Activated T-cell treated with anti-CD3 and anti-CD28 coated beads, Interleukin-2, amount 50 U/mL, for 4 hours (primary cell): ENCODE measurements around the gene ATRNL1. TPM values are rescaled to one million over a fixed set of nuclear protein-coding genes. Genes with fewer than 3 reads are reported as not detected.
"Not testable (repeated sequence)": the region's sequence is repeated elsewhere in the genome, so short reads cannot be mapped to it uniquely, and the experiment has no call there.

Experiments used
- ATAC-seq, 2 donors: fragments of 200-7000 bp; cut with Tn5 transposase; one replicate each; pipeline ENCODE4 v1.10.0; 2021
- DNase-seq: peaks from one replicate; pipeline ENCODE4 v3.0.0-alpha.2; 2020
- H3K27me3 Mint-ChIP-seq: one replicate; pipeline ENCODE4 v1.8.0; 2021; ENCODE audit warnings: low read depth, mixed read lengths
- H3K36me3 Mint-ChIP-seq: one replicate; pipeline ENCODE4 v1.8.0; 2022; ENCODE audit warnings: mixed read lengths; ENCODE audit not compliant: insufficient read depth
- H3K4me1 Mint-ChIP-seq: one replicate; pipeline ENCODE4 v1.8.0; 2021; ENCODE audit warnings: low read depth, mixed read lengths
- H3K4me3 Mint-ChIP-seq: one replicate; pipeline ENCODE4 v1.8.0; 2021; ENCODE audit warnings: mild to moderate bottlenecking, moderate library complexity, mixed read lengths
- H3K9me3 Mint-ChIP-seq: one replicate; pipeline ENCODE4 v1.8.0; 2021; ENCODE audit warnings: mixed read lengths
- total RNA-seq, 3 donors: library from RNA; stranded (reverse); gene quantifications; one replicate each; pipeline ENCODE4 v1.2.1, GENCODE V29; 2021

The ATRNL1 gene
- total RNA-seq, 3 donors from 2014 or later: 0.11 to 0.16 TPM; not detected in 1

DNA sequence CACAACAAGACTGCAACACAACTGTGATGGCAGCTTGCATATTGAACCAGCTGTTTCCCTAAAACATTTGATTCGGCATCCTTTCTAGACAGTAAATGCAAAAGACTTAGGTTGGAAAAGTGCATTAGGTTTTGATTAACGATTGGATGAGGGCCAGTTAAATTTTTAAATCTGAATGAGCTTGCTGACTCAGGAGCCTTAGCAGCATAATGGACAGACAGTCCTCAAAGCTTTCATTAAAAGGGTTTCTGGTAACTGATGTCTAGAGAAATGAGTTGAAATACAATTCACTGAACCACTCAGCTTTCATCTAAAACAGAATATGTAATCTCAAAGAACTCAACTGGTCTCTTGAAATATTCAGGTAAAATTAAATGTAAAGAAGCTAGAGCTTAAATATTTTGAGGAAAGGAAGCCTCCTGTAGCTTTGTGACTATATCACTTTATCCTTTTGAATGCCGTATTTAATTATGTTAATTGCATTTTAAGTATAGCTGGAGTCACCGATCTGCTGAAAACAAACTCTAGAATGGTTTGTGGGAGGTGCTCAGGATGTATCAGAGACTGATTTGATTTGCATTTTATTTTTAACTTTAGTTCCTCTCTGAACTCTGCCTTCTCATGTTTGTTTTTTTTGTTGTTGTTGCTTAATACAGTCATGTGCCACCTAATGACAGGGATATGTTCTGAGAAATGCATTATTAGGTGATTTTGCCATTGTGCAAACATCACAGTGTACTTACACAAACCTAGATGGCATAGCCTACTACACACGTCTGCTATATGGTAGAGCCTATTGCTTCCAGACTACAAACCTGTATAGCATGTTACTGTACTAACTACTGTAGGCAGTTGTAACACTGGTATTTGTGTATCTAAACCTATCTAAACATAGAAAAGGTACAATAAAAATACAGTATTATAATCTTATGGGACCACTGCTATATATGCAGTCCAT is 29.2 kb upstream of the ATRNL1 start:
- Mint-ChIP-seq H3K4me3 (no peak overlapping the region), H3K9me3 (no peaks in the 10 kb centered on the region), H3K27me3 (peaks cover 20% of the 10 kb centered on the region), H3K36me3 (no peaks in the 10 kb centered on the region), H3K4me1 (no peaks in the 10 kb centered on the region)
- no peak for ATAC-seq
- DNase-seq: no peak

DNA sequence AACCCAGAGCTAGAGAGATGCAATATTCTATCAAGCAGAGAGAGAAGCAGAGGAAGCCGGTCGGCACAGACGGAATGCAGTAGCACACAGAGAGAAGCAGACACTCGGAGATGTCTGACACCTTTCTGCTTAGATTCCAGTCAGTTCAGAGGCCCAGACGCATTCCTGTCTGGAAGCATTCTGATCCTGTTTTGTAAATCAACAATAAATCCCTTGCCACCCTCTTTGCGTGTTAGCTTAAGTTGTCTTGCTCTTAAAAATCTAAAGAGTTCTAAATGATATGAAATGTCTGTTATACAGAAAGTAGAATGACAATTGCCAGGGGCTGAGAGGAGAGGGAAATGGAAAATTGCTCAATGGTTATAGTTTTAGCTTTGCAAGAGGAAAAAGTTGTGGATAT is 27.4 kb upstream of the ATRNL1 start:
- Mint-ChIP-seq H3K36me3 (no peaks in the 10 kb centered on the region), H3K4me3 (no peak overlapping the region), H3K9me3 (no peaks in the 10 kb centered on the region), H3K27me3 (peaks cover 24% of the 10 kb centered on the region), H3K4me1 (no peaks in the 10 kb centered on the region)
- ATAC-seq (no peak), DNase-seq (no peak)

DNA sequence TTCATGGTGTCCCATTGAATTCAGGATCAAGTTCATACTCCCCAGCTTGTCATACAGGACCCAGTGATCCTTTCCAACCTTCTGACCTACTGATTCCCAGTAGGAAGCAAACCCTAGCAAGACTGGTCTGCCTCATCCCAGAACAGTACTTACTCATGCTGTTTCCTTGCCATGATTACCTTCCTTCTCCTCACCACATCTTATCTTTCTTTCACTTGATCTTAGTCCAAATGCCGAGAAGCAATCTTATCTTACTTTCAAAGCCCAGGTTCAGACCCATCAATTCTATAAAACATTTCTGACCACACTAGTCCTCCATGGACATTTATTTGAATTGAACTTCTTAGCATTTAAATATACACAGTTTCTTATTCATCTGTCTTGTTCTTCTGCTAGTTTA is 26.6 kb upstream of the ATRNL1 start:
- Mint-ChIP-seq H3K9me3 (no peaks in the 10 kb centered on the region), H3K27me3 (peaks cover 24% of the 10 kb centered on the region), H3K4me3 (no peak overlapping the region), H3K36me3 (no peaks in the 10 kb centered on the region), H3K4me1 (no peaks in the 10 kb centered on the region)
- DNase-seq (no peak), ATAC-seq (no peak)

DNA sequence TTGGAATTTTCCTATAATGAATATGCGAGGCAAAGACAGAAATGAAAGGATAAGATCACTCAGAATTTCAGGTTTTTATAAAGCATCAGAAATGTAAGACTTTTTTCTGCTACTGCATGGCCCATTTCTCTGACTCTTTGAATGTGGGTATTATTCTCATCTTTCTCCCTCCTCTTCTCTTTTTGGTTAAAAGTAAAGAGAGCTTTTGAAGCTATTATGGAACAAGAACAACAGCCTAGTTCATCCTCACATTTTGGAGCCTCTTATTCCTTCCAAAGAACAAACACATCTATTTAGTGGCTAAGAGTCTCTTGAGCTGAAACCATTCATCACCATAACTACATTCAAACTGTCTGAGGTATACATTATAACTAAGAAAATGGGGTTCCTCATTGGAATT is 19.4 kb upstream of the ATRNL1 start:
- Mint-ChIP-seq H3K36me3 (no peaks in the 10 kb centered on the region), H3K4me3 (no peak overlapping the region), H3K27me3 (peaks cover 13% of the 10 kb centered on the region), H3K4me1 (no peaks in the 10 kb centered on the region), H3K9me3 (peaks cover 3% of the 10 kb centered on the region)
- no peak for ATAC-seq
- no peak for DNase-seq

DNA sequence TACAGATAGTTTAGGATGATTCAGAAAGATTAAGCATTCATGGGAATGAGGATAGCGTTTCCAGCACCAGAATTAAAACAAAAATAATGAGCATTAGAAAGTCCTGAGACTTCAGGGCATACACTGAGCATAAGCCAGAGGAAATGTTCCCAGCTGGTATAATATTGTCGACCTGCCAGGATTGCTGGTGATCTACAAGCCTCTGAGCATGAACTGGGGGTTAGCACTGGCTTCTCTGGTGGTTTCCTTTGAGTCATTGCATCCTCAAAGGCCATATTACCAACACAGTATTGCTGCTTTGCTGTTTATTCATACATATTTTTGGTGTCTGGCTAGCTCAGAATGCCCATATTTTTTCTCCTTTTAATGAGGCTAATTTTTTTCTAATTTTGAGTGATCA is 10.7 kb upstream of the ATRNL1 start:
- Mint-ChIP-seq H3K36me3 (no peaks in the 10 kb centered on the region), H3K9me3 (peaks cover 11% of the 10 kb centered on the region), H3K4me1 (no peaks in the 10 kb centered on the region), H3K4me3 (no peak overlapping the region), H3K27me3 (peaks cover 6% of the 10 kb centered on the region)
- DNase-seq (no peak), ATAC-seq (no peak)

DNA sequence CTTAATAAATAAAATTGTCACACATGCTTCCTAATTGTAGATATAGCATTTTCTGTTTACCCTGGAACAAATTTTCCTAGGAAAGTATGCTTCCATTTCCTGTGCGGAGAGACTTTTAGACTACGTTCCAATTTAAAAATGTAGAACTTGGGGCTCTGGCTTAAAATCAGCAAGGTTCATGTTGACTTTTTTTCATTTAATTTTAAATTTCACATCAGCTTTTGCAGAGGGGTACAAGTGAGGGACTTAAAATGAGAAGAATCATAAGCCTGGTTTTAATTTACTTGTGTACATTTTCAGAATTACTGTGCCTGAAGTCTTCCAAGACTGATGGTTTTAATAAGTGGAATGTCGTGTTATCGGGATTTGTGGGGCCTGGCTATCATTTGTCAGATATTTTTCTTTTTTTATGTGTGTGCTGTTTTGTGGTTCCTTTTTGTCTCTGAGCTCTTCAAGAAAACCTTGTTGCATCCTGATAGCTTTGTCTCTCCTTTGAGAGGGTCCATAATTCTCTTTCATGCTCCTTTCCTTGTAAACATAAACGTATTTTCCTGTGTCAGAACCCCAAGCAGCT is 8.8 kb upstream of the ATRNL1 start:
- ATAC-seq: no peak
- DNase-seq: no peak
- H3K27me3 Mint-ChIP-seq: peaks cover 13% of the 10 kb centered on the region
- H3K4me1 Mint-ChIP-seq: no peaks in the 10 kb centered on the region
- H3K36me3 Mint-ChIP-seq: no peaks in the 10 kb centered on the region
- H3K9me3 Mint-ChIP-seq: peaks cover 8% of the 10 kb centered on the region
- H3K4me3 Mint-ChIP-seq: no peak overlapping the region

DNA sequence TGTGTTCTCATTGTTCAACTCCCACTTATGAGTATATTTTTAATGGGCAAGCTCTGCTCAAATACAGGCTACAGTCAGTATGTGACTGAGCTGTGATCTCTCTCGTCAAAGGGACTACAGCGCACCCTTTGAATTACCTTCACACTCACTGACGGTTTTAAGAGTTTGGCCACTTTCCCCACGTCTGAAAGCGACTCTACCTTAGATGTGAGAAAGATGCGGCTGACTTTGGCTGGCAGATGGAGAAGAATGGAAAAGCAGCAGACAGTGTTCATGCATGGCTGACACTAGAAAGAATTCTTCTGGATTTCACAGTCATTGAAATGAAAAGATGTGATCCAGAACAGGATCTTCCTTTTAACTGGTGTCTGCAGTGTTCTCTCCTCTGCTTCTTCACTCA is 2.0 kb upstream of the ATRNL1 start:
- peaks cover 3% of the 10 kb centered on the region for H3K9me3 Mint-ChIP-seq
- no peak for ATAC-seq
- no peak overlapping the region for H3K4me3 Mint-ChIP-seq
- peaks cover 13% of the 10 kb centered on the region for H3K4me1 Mint-ChIP-seq
- no peak for DNase-seq
- no peaks in the 10 kb centered on the region for H3K36me3 Mint-ChIP-seq
- H3K27me3 Mint-ChIP-seq: peaks cover 48% of the 10 kb centered on the region

DNA sequence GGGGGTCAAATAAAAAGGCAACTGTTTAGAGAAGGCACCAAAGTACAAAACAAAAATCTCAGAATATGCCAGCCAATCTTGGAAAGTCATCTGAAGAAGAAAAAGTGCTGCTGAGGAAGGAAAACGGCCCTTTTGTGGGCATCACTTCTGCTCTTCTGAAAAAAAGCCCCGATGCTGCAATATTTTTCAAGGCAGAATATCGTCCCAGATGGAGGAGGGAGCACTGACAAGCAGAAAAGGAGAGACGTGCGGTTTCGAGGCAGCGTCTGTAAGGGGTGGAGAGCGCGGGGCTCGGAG is 959 bp upstream of the ATRNL1 start:
- peak in 1 of 2 donors; percentile 18 for ATAC-seq
- peaks cover 53% of the 10 kb centered on the region for H3K27me3 Mint-ChIP-seq

DNA sequence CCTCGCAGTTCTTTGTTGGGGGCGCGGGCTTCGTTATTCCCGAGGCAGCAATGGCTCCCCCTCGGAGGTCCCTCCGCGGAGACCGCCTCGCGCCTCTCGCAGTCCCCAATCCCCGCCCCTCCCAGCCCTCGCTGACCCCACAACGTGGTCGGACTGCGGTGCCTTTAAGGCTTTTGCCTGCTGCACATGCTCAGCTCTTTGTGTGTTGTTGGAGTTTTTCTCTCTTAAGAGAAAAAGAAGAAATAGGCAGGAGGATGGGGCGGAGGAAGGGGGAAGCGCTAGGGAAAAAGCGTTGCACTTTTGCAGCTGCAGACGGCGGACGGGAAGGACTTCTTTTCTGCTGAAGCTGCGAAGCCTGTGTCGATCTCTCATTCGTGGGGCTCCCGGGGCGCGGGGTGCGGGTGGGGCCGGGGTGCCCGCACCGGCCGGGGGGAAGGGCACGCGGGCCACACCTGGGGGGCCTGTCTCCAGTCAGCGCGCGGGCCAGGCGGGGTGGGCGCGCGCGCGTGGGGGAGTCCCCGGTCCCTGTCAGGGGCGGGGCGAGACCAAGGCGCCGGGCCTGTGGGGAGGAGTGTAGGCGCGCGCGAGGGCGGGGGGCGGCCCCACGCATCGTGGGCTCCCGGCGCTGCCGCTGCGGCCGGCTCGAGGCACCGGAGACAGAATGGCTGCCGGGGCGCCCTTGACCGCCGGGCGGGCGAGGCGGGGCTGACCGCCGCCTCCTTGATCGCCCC is 445 bp upstream of the ATRNL1 start:
- Mint-ChIP-seq H3K27me3 (peaks cover 54% of the 10 kb centered on the region), H3K36me3 (no peaks in the 10 kb centered on the region), H3K4me1 (peaks cover 13% of the 10 kb centered on the region), H3K9me3 (no peaks in the 10 kb centered on the region), H3K4me3 (peak overlapping the region; percentile 68)
- peak; percentile 69 for ATAC-seq
- no peak for DNase-seq

More for the DNA sequence above, 959 bp upstream of the ATRNL1 start:
- H3K36me3 Mint-ChIP-seq: no peaks in the 10 kb centered on the region
- peaks cover 3% of the 10 kb centered on the region for H3K9me3 Mint-ChIP-seq
- no peak for DNase-seq
- H3K4me3 Mint-ChIP-seq: peak overlapping the region; percentile 68
- peaks cover 13% of the 10 kb centered on the region for H3K4me1 Mint-ChIP-seq

DNA sequence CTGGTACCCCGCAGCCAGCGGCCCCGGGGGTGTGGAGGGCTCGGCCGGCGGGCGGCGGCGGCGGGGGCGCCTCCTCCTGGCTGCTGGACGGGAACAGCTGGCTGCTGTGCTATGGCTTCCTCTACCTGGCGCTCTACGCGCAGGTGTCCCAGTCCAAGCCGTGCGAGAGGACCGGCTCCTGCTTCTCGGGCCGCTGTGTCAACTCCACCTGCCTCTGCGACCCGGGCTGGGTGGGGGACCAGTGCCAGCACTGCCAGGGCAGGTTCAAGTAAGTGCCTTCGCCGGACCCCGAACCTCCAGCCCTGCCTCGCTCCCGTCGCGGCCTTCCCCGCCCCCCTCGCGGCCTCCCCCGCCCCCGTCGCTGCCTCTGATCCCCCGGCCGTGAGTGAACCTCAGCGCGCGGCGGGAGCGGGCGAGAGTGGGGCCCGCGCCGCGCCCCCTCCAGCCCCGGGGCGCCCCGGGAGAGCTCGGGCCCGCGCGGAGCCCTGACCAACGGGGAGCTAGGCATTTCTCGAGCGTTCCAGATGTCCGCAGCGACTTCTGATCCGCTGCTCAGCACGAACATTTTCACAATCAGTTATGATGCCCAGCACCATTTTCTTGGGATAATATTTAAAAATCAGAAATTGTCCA is 727 bp downstream of the ATRNL1 start:
- no peak for DNase-seq
- Mint-ChIP-seq H3K9me3 (no peaks in the 10 kb centered on the region), H3K4me3 (peak overlapping the region; percentile 63), H3K27me3 (peaks cover 51% of the 10 kb centered on the region), H3K36me3 (no peaks in the 10 kb centered on the region), H3K4me1 (peaks cover 13% of the 10 kb centered on the region)
- ATAC-seq: peak; percentile 41 to 56

DNA sequence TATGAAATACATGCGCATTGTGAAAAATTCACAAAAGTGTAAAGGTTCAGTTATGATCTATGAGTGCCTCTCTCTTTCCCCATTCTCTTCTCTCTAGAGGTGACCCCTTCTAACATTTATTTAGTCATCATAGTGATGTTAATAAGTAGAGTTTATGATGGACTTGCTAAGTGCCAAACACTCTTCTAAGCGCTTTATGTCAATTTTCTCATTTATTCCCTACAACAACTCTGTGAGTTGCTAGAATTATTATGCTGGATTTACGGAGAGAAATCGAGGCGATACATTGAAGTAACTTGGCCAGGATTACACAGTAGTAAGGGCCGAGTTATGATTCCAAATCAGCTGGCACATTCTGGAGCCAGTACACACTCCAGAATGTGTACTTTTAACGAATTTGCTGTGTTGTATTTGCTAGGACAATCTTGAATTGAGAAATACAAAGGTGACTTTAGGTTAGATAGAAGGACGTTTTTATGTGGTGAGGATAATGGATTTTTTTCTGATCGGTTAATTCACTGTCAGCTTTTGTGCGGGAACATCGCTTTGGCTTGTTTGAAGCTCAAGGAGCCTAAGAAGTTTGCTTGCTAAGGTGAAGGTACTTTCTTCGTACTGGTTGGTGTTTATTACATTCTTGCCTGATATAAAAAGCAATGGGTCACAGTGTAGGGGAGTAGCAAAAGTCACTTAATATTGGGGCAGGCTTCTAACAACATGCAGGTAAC is 1.4 kb downstream of the ATRNL1 start:
- no peak for ATAC-seq
- peaks cover 45% of the 10 kb centered on the region for H3K27me3 Mint-ChIP-seq
- peak overlapping the region; percentile 63 for H3K4me3 Mint-ChIP-seq
- H3K9me3 Mint-ChIP-seq: no peaks in the 10 kb centered on the region
- no peak for DNase-seq
- no peaks in the 10 kb centered on the region for H3K36me3 Mint-ChIP-seq
- H3K4me1 Mint-ChIP-seq: peaks cover 13% of the 10 kb centered on the region

DNA sequence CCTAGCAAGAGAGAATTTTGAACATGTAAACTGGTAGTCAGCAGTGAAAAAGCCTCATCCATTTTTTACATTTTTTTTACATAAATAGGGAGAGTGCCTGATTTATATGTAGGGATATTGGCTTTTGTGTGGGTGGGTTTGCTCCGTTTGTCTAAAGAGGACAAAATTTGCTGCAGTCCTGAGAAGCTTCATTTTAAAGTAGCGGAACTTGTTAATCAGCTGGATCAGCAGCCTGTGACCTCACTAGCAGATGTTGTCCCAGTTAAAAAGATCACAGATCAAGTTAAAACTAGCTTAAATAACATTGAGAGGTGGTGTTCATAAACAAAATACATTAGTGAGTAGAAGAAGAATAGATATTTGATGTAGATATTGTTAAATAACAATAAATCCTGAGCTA is 2.6 kb downstream of the ATRNL1 start:
- no peak for DNase-seq
- no peak for ATAC-seq
- Mint-ChIP-seq H3K4me1 (peaks cover 13% of the 10 kb centered on the region), H3K9me3 (no peaks in the 10 kb centered on the region), H3K36me3 (no peaks in the 10 kb centered on the region), H3K27me3 (peaks cover 46% of the 10 kb centered on the region), H3K4me3 (no peak overlapping the region)

DNA sequence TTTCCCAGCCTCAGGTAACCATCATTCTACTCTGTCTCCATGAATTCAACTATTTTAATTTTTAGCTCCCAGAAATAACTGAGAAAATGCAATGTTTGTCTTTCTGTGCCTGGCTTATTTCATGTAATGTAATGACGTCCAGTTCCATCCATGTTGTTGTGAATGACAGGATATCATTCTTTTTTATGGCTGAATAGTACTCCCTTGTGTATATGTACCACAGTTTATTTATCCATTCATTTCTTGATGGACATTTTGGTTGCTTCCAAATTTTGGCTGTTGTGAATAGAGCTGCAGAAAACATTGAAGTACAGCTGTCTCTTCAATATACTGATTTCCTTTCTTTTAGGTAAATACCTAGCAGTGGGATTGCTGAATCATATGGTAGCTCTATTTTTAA is 10.5 kb downstream of the ATRNL1 start:
- Mint-ChIP-seq H3K9me3 (peaks cover 11% of the 10 kb centered on the region), H3K36me3 (no peaks in the 10 kb centered on the region), H3K27me3 (peaks cover 11% of the 10 kb centered on the region), H3K4me3 (no peak overlapping the region), H3K4me1 (no peaks in the 10 kb centered on the region)
- ATAC-seq (no peak), DNase-seq (no peak)

DNA sequence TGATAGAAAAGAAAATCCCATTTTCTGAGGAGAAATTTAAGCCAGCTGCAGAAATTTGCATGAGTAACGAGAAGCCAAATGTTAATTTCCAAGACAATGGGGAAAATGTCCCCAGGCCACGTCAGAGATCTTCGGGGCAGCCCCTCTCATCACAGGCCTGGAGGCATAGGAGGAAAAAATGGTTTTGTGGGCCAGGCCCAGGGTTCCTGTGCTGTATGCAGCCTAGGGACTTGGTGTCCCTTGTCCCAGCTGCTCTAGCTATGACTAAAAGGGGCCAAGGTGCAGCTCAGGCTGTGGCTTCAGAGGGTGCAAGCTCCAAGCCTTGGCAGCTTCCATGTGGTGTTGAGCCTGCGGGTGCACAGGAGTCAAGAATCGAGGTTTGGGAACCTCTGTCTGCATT is 12.2 kb downstream of the ATRNL1 start:
- H3K4me1 Mint-ChIP-seq, H3K27me3 Mint-ChIP-seq, H3K36me3 Mint-ChIP-seq, DNase-seq, H3K4me3 Mint-ChIP-seq, ATAC-seq: not testable (repeated sequence)
- H3K9me3 Mint-ChIP-seq: peaks cover 11% of the 10 kb centered on the region
